ENCODE measurements around the gene TUBA4B. TPM values are rescaled to one million over a fixed set of nuclear protein-coding genes. Genes with fewer than 3 reads are reported as not detected.

Gene TUBA4B
- total RNA-seq, 1 donor from 2014 or later, result not detected

DNA sequence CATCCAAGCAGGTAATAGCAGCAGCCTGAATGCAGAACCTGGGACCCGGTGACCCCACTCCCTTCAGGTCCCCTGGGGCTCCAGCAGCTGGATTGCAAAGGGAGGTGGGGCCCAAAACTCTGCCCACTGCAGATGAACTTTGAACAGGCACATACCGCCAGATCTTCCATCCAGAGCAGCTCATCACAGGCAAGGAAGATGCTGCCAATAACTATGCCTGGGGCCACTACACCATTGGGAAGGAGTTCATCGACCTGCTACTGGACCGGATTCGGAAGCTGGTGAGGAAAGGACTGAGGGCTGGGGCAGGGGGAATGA lies 17.0 kb downstream of the TUBA4B start:
- no peak for DNase-seq (ENCODE audit: low spot score)
- H3K4me1 Mint-ChIP-seq (ENCODE audit: unreplicated experiment), result peaks cover 5% of the 10 kb centered on the region
- H3K27me3 Mint-ChIP-seq (ENCODE audit: unreplicated experiment), result peaks cover 3% of the 10 kb centered on the region
- no peak overlapping the region for H3K4me3 Mint-ChIP-seq (ENCODE audit: unreplicated experiment)
- TF ChIP-seq, protein P1, sequence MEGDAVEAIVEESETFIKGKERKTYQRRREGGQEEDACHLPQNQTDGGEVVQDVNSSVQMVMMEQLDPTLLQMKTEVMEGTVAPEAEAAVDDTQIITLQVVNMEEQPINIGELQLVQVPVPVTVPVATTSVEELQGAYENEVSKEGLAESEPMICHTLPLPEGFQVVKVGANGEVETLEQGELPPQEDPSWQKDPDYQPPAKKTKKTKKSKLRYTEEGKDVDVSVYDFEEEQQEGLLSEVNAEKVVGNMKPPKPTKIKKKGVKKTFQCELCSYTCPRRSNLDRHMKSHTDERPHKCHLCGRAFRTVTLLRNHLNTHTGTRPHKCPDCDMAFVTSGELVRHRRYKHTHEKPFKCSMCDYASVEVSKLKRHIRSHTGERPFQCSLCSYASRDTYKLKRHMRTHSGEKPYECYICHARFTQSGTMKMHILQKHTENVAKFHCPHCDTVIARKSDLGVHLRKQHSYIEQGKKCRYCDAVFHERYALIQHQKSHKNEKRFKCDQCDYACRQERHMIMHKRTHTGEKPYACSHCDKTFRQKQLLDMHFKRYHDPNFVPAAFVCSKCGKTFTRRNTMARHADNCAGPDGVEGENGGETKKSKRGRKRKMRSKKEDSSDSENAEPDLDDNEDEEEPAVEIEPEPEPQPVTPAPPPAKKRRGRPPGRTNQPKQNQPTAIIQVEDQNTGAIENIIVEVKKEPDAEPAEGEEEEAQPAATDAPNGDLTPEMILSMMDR (IDR thresholded peaks at IDR 0.05; ENCODE audit: unreplicated experiment), result no peak
- no peaks in the 10 kb centered on the region for H3K9me3 Mint-ChIP-seq (ENCODE audit: unreplicated experiment)
- no peaks in the 10 kb centered on the region for H3K36me3 Mint-ChIP-seq (ENCODE audit: low read depth, unreplicated experiment)
- H3K27ac Mint-ChIP-seq (ENCODE audit: unreplicated experiment), result no peak overlapping the region

- peaks cover 3% of the 10 kb centered on the region for H3K27me3 Mint-ChIP-seq (ENCODE audit: unreplicated experiment)
- no peak for DNase-seq (ENCODE audit: low spot score)
- no peak overlapping the region for H3K27ac Mint-ChIP-seq (ENCODE audit: unreplicated experiment)
- H3K36me3 Mint-ChIP-seq (ENCODE audit: low read depth, unreplicated experiment), result no peaks in the 10 kb centered on the region
- no peaks in the 10 kb centered on the region for H3K9me3 Mint-ChIP-seq (ENCODE audit: unreplicated experiment)
- TF ChIP-seq, protein P1 (IDR thresholded peaks at IDR 0.05; ENCODE audit: unreplicated experiment), result no peak
- peaks cover 5% of the 10 kb centered on the region for H3K4me1 Mint-ChIP-seq (ENCODE audit: unreplicated experiment)
- no peak overlapping the region for H3K4me3 Mint-ChIP-seq (ENCODE audit: unreplicated experiment)
Measured at GRCh38 chr2:219271021-219271420, 18.0 kb downstream of the TUBA4B start.

DNA sequence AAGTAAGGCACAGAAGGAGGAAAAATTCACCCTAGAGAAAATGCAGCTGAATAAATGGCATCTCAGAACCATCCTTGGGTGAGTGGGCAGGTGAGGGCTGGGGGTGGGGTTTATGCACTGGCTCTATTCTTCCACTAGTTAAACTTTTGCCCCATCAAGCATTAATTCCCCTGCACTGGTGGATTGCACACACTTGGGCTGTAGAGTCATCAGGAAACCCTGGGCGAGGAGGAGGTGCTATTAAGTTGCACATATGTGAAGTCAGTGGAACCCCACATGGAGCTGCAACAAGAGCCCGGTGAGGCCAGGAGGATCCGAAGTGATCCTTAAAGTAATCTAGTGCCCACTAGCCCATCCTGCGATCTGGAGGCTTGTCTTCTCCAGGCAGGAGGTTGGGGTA lies 19.3 kb downstream of the TUBA4B start:
- H3K4me3 Mint-ChIP-seq (ENCODE audit: unreplicated experiment), result no peak overlapping the region
- no peaks in the 10 kb centered on the region for H3K9me3 Mint-ChIP-seq (ENCODE audit: unreplicated experiment)
- peaks cover 4% of the 10 kb centered on the region for H3K27me3 Mint-ChIP-seq (ENCODE audit: unreplicated experiment)
- no peak for DNase-seq (ENCODE audit: low spot score)
- TF ChIP-seq, protein P1 (IDR thresholded peaks at IDR 0.05; ENCODE audit: unreplicated experiment), result no peak
- no peaks in the 10 kb centered on the region for H3K36me3 Mint-ChIP-seq (ENCODE audit: low read depth, unreplicated experiment)
- H3K27ac Mint-ChIP-seq (ENCODE audit: unreplicated experiment), result no peak overlapping the region
- H3K4me1 Mint-ChIP-seq (ENCODE audit: unreplicated experiment), result peaks cover 6% of the 10 kb centered on the region

GRCh38 chr2:219272995-219273394 lies 20.0 kb downstream of the TUBA4B start:
- TF ChIP-seq, protein P1 (IDR thresholded peaks at IDR 0.05; ENCODE audit: unreplicated experiment), result no peak
- peaks cover 12% of the 10 kb centered on the region for H3K4me1 Mint-ChIP-seq (ENCODE audit: unreplicated experiment)
- H3K36me3 Mint-ChIP-seq (ENCODE audit: low read depth, unreplicated experiment), result no peaks in the 10 kb centered on the region
- no peak for DNase-seq (ENCODE audit: low spot score)
- H3K9me3 Mint-ChIP-seq (ENCODE audit: unreplicated experiment), result no peaks in the 10 kb centered on the region
- H3K27me3 Mint-ChIP-seq (ENCODE audit: unreplicated experiment), result peaks cover 5% of the 10 kb centered on the region
- H3K4me3 Mint-ChIP-seq (ENCODE audit: unreplicated experiment), result no peak overlapping the region
- no peak overlapping the region for H3K27ac Mint-ChIP-seq (ENCODE audit: unreplicated experiment)

- Mint-ChIP-seq H3K4me3 (ENCODE audit: unreplicated experiment) (no peak overlapping the region), H3K36me3 (ENCODE audit: low read depth, unreplicated experiment) (no peaks in the 10 kb centered on the region), H3K27ac (ENCODE audit: unreplicated experiment) (no peak overlapping the region), H3K4me1 (ENCODE audit: unreplicated experiment) (peaks cover 21% of the 10 kb centered on the region), H3K27me3 (ENCODE audit: unreplicated experiment) (peaks cover 12% of the 10 kb centered on the region), H3K9me3 (ENCODE audit: unreplicated experiment) (no peaks in the 10 kb centered on the region)
- DNase-seq (ENCODE audit: low spot score), result no peak
- TF ChIP-seq, protein P1 (IDR thresholded peaks at IDR 0.05; ENCODE audit: unreplicated experiment), result no peak
Measured at GRCh38 chr2:219273937-219274336, 20.9 kb downstream of the TUBA4B start.

All from endothelial cell (in vitro differentiated cells).